Panc1 (cell line): ENCODE results near the gene CISD2.
"Not testable (repeated sequence)": the region's sequence is repeated elsewhere in the genome, so short reads cannot be mapped to it uniquely, and the experiment has no call there.

Source experiments
- CTCF ChIP-seq: fragments of 450-650 bp; IDR thresholded peaks from 2 replicates; pipeline ENCODE4 v1.5.1; 2017; ENCODE audit warnings: mild to moderate bottlenecking
- SIN3A ChIP-seq: IDR thresholded peaks from 2 replicates; pipeline ENCODE4 v1.6.1; 2012; ENCODE audit warnings: low read depth, mild to moderate bottlenecking, low read length, moderate library complexity, borderline replicate concordance; ENCODE audit not compliant: insufficient read depth
- TCF7L2 ChIP-seq: IDR thresholded peaks from 2 replicates; pipeline ENCODE4 v1.6.1; 2011; ENCODE audit warnings: mild to moderate bottlenecking, low read depth, low read length, inconsistent platforms

GRCh38 chr4:102938063-102938462, 69.3 kb downstream of the CISD2 start:
- TF ChIP-seq CTCF, SIN3A, TCF7L2: not testable (repeated sequence)
